ENCODE data around the gene IL1R1. TPM values are rescaled to one million over a fixed set of nuclear protein-coding genes. Genes with fewer than 3 reads are reported as not detected.

IL1R1 gene
- polyA plus RNA-seq, 3 donors = 1.8 to 2.7 (median 2.6) TPM

GRCh38 chr2:102176172-102176571 lies 33.6 kb downstream of the IL1R1 start:
- 69% methylated on average over 2 of the region's 3 CpGs for WGBS (ENCODE audit: insufficient coverage)
- no peaks in the 10 kb centered on the region for H4K20me1 ChIP-seq (ENCODE audit: insufficient read depth, low read length)
- no peak for TF ChIP-seq CTCF (IDR thresholded peaks at IDR 0.05)
- no peak overlapping the region for H2AFZ ChIP-seq (ENCODE audit: insufficient read depth, low read depth, low read length, poor library complexity, severe bottlenecking)
- Mint-ChIP-seq H3K27ac (peak overlapping the region in 3 of 7 donors; percentile 5 to 57 (median 26)), H3K9me3 (no peaks in the 10 kb centered on the region), H3K4me3 (no peak overlapping the region), H3K27me3 (ENCODE audit: low read depth in 3 of 3) (peaks cover 0 to 3% (median 2%) of the 10 kb centered on the region in 3 donors), H3K4me1 (peaks cover 25% of the 10 kb centered on the region), H3K36me3 (peaks cover 7 to 8% of the 10 kb centered on the region in 2 donors)
- H3K9ac ChIP-seq (ENCODE audit: insufficient read depth, low read length, poor library complexity, severe bottlenecking) = no peak overlapping the region
- H3K27ac ChIP-seq (ENCODE audit: low read depth in 1 of 2, low read length in 2 of 2) = no peak overlapping the region
- H3K36me3 ChIP-seq (replicated peaks in 1 of 2; ENCODE audit: control insufficient read depth in 1 of 2, insufficient read depth in 2 of 2, low read length in 2 of 2) = no peaks in the 10 kb centered on the region
- no peaks in the 10 kb centered on the region for H3K27me3 ChIP-seq (ENCODE audit: control insufficient read depth in 2 of 2, insufficient read depth in 2 of 2, low read length in 2 of 2)
- no peak overlapping the region for H3K4me3 ChIP-seq (replicated peaks in 1 of 3; ENCODE audit: low read depth in 2 of 3, low read length in 3 of 3)
- DNase-seq = peak in 2 of 3 donors; percentile 14
- H3K9me3 ChIP-seq (replicated peaks in 1 of 2; ENCODE audit: control insufficient read depth in 1 of 2, insufficient read depth in 1 of 2, low read length in 2 of 2) = no peaks in the 10 kb centered on the region
- no peaks in the 10 kb centered on the region for H3K79me2 ChIP-seq (ENCODE audit: insufficient read depth, low read length)
- peaks cover 17 to 18% of the 10 kb centered on the region in 2 donors for H3K4me1 ChIP-seq (ENCODE audit: control insufficient read depth in 1 of 2, insufficient read depth in 2 of 2, low read length in 2 of 2)
- H3K4me2 ChIP-seq (replicated peaks; ENCODE audit: extremely low read depth, low read length, poor library complexity, severe bottlenecking) = no peak overlapping the region
- intact Hi-C loops (cut with micrococcal nuclease) = no loop called here

- WGBS (ENCODE audit: insufficient coverage) = 76% methylated on average over 5 of the region's 7 CpGs
- no peak overlapping the region for H3K4me3 ChIP-seq (replicated peaks in 1 of 3; ENCODE audit: low read depth in 2 of 3, low read length in 3 of 3)
- peaks cover 2 to 4% of the 10 kb centered on the region in 2 donors for H3K4me1 ChIP-seq (ENCODE audit: control insufficient read depth in 1 of 2, insufficient read depth in 2 of 2, low read length in 2 of 2)
- no peaks in the 10 kb centered on the region for H3K79me2 ChIP-seq (ENCODE audit: insufficient read depth, low read length)
- TF ChIP-seq CTCF (IDR thresholded peaks at IDR 0.05) = no peak
- no peaks in the 10 kb centered on the region for H3K9me3 ChIP-seq (replicated peaks in 1 of 2; ENCODE audit: control insufficient read depth in 1 of 2, insufficient read depth in 1 of 2, low read length in 2 of 2)
- intact Hi-C loops (cut with micrococcal nuclease) = no loop called here
- no peak overlapping the region for H3K9ac ChIP-seq (ENCODE audit: insufficient read depth, low read length, poor library complexity, severe bottlenecking)
- DNase-seq = no peak
- Mint-ChIP-seq H3K4me1 (peaks cover 9% of the 10 kb centered on the region), H3K4me3 (no peak overlapping the region), H3K9me3 (no peaks in the 10 kb centered on the region), H3K27me3 (ENCODE audit: low read depth in 3 of 3) (peaks cover 2 to 8% (median 2%) of the 10 kb centered on the region in 3 donors), H3K36me3 (peaks cover 7 to 8% of the 10 kb centered on the region in 2 donors), H3K27ac (no peak overlapping the region)
- no peaks in the 10 kb centered on the region for H3K36me3 ChIP-seq (replicated peaks in 1 of 2; ENCODE audit: control insufficient read depth in 1 of 2, insufficient read depth in 2 of 2, low read length in 2 of 2)
- no peaks in the 10 kb centered on the region for H3K27me3 ChIP-seq (ENCODE audit: control insufficient read depth in 2 of 2, insufficient read depth in 2 of 2, low read length in 2 of 2)
- H3K4me2 ChIP-seq (replicated peaks; ENCODE audit: extremely low read depth, low read length, poor library complexity, severe bottlenecking) = no peak overlapping the region
- H2AFZ ChIP-seq (ENCODE audit: insufficient read depth, low read depth, low read length, poor library complexity, severe bottlenecking) = no peak overlapping the region
- H4K20me1 ChIP-seq (ENCODE audit: insufficient read depth, low read length) = no peaks in the 10 kb centered on the region
- no peak overlapping the region for H3K27ac ChIP-seq (ENCODE audit: low read depth in 1 of 2, low read length in 2 of 2)
Observed at GRCh38 chr2:102177814-102178478, 35.4 kb downstream of the IL1R1 start.

Data from CD14-positive monocyte (primary cell).